HG03064 (cell line): ENCODE data around the gene CARS1.
"Not testable (repeated sequence)": the region's sequence is repeated elsewhere in the genome, so short reads cannot be mapped to it uniquely, and the experiment has no call there.

Source experiments
- ATAC-seq: cut with Tn5 transposase; IDR thresholded peaks from one replicate; pipeline ENCODE4 v1.9.1; 2021; ENCODE audit warnings: low read depth; ENCODE audit not compliant: unreplicated experiment

The CARS1 gene

DNA sequence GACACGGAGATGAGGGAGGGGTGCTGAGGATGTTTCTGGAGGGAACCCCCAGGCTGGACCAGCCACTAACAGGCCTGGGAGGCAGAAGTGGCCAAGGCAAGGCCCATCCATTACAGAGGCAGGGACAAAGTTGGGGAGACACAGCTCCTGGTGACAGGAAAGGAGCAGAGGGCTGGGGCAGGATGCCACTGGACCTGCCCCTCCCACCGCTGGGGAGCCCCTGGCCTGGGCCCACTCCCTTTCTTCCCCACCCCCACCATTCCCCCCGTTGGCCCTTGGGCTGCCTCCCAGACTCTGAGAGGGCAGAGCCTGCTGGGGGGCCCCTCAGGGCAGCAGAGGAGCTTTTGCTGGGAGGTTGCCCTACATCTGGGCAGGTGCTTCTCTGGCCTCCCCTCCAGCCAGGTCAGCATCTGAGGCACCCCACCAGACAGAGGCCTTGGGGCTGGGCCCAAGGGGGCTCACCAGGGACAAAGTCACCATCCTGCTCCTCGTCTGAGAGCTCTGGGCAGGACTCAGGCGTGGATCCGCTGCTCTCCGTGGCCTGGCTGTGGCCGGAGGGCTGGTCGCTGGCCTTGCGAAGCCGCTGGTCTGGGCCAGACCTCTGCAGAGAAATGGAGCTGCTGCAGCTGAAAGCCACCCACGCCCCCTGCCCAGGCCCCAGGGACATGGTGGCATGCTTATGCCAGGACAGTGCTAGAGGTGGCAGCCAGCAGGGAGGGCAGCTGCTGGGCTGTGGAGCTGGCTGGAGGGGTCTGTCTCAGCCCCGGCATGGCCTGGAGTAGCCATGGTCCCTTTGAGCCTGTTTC, 33.1 kb upstream of the CARS1 start:
- ATAC-seq, result no peak

DNA sequence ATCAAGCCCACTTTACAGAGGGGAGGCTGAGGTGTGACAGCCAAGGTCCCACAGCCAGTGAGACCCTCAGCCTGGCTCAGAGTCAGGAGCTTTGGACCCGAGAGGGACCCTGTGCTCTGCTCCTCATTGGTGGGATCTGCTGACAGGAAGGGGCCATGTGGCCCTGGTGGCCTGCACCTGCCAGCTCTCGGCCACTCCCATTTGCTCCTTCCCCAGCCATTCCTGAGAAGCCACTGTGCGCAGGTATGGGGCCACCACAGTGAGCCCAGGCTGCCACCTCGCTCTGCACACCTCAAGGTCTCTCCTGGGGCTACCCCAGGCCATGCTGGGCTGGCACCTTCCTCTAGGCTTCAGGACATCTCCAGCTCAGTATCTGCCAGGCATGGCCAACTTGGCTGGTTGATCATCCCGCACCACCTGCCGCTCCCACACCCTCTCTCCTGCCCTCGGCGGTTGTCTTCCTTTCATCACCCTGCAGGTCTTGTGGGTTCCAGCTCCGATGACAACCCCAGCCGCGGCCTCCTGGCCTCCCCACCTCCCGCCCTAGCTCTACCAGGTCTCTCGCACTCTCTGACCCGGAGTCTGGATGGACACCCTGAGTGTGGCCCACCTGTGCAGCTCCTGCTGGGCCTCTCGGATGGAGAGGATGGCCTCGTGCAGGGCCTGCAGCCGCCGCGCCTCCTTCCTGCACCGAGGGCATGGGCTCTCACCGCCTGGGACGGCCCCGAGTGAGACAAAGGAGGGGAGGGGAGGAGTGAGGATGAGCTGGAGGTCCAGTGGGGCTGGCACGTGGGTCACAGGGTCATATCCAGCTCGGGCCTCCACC, 32.2 kb upstream of the CARS1 start:
- no peak for ATAC-seq

DNA sequence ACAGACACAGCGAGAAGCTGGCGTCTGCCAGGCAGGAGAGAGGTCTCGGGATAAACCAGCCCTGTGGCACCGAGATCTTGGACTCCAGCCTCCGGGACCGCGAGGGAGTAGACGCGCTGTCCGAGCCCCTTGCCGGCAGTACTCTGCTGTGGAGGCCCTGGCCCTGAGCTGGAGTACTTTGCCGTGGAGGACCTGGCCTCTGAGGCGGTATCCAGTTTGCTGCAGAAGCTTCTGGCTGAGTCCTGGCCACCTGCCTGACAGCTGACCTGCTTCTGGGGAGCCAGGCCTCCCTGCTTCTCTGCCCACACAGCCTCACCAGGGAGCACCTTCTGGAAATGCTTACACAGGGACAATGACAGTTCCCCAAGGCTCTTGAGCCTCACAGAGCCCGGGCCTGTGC, 31.6 kb upstream of the CARS1 start:
- no peak for ATAC-seq

DNA sequence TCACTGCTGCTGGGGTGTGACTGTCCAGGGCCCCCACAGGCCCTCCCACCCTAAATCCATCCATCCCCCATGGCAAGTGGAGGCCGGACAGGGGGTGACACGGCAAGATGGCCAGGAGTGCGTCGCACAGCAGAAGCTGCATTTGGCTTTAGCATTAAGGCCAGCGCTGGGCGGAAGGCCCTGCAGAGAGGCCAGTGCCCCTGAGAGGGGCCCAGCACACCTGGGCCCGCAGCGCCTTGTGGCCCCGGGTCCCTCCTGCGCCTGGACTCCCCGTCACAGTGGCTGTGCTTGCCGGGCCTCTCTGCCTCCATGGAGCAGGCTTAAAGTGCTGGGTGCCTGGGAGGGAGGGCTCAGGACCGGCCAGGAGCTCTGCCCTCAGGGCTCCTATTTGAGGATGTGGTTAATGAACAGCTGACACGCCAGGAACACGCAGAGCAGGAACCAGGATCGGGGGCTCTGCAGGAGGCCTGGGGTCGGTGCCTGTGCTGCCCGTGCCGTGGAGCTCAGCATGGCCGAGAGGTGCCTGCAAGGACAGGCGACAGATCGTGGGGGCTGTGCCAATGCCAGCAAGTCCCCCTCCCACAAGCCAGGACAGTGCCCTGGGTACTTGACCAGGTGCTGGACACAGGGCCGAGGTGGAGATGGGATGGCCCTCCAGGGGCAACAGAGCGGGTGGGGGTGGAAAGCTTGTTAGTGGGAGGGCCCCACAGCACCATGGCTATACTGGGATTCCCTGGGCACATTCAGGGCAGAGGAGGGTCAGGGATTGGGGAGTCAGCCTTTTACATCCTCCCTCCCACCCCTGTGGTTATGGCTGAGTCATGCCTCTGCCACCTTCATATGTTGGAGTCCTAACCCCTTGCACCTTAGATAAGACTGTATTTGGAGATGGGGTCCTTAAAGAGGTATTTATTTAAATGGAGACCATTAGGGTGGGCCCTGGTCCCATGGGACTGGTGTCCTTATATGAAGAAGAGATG, 30.9 kb upstream of the CARS1 start:
- no peak for ATAC-seq

DNA sequence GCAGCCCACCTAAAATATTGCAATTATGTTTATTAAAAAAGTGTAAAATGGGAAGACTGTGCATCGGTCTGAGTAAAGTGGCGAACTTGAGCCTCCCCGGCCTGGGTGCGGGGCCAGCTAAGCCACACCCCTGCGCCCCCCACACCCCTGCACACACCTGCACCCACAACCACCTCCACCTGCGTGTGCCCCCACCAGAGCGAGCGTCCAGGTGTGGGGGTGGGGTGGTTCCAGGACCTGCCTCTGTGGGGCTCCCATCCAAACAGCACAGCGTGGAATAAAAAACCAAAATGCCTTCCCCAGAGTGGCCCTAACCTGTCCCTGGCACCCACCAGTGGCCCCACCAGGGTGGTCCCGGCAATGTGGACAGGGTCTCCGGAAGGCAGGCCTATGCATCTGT, 30.1 kb upstream of the CARS1 start:
- no peak for ATAC-seq

DNA sequence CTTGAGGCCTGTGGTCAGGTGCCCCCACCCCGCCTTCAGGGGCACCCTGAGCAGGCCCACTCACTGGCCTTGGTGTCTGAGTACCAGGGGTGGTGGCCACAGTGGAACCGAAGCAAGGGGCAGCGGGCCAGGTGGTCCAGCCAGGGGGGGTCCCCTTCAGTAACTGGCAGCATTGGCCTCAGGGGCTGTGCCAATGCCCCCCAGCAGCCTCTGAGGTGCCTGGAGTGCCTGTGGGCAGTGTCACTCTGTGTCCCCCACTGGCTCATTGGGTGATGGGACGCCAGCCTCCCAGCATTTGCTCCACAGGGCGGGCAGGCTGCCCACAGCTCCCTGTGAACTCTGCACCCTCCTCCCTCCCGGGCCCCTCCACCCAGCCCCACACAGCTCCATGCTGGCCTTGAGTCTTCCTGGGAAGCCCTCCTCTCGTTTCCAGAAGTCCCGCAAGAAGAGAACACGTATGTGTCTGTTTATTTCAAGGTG, 29.5 kb upstream of the CARS1 start:
- no peak for ATAC-seq

DNA sequence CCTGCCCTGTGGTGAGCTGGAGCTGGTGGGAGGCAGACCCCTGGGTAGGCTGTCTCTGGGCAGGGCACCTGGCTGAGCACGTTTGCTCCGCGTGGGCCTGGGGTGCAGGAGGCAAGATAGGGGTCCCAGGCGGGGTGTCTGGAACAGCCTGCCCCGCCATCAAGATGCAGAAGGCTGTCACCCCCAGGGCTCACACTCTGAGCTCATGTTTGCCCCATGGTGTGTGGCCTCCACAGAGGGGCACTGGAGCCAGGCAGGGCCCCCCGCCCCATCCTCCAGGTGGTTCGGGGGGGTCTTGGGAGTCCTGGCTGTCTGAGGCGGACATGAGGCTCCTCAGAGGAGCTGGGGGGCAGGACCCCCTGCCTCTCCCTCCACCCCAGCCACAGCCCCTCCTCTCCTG, 28.9 kb upstream of the CARS1 start:
- ATAC-seq, result no peak

DNA sequence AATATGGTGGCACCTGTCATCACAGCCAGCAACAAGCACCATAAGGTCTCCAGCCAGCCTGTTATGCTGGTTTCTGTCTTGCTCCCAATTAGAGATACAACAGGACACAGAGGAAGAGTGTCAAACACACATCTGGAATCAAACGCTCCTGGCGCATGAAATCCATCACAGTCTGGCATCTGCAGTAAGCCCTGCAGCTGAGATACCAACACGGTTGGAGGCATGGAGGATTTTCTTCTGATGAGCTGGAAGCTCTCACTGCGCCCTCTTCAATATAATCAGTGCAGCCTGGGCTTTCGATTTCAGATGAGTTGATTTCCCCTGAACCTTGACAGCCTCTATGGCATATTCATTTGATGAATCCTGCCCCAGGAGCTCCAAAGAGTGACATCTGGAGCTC, 27.8 kb upstream of the CARS1 start:
- no peak for ATAC-seq

DNA sequence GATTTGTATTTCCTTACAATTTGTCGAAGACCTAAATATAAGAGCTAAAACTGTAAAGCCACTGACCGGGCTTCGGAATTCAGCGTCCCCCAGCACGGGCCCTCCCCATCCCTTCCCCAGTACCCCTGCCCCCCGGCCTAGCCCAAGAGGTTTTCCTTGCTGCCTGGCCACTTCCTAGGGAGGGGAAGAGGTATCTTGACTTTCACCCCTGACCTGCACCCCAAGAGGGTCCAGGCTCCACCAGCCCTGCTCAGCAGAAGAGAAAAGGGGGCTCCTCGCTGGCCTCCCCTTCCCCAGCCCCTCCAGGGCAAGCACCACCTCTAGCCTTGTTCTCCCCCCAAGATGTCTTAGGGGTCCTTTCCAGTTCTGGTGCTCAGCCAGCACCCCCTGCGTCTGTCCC, 26.1 kb upstream of the CARS1 start:
- no peak for ATAC-seq

DNA sequence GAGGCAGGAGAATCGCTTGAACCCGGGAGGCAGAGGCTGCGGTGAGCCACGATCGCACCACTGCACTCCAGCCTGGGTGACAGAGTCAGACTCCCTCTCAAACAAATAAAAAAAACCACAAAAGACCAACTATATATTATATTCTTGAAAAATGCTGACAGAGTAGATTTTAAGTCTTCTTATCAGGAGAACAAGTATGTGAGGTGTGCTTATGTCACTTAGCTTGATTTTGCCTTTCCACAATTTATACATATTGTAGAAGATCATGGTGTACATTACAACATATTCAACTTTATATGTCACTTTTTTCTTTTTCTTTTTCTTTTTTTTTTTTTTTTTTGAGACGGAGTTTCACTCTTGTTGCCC, 24.1 kb upstream of the CARS1 start:
- ATAC-seq, result no peak

DNA sequence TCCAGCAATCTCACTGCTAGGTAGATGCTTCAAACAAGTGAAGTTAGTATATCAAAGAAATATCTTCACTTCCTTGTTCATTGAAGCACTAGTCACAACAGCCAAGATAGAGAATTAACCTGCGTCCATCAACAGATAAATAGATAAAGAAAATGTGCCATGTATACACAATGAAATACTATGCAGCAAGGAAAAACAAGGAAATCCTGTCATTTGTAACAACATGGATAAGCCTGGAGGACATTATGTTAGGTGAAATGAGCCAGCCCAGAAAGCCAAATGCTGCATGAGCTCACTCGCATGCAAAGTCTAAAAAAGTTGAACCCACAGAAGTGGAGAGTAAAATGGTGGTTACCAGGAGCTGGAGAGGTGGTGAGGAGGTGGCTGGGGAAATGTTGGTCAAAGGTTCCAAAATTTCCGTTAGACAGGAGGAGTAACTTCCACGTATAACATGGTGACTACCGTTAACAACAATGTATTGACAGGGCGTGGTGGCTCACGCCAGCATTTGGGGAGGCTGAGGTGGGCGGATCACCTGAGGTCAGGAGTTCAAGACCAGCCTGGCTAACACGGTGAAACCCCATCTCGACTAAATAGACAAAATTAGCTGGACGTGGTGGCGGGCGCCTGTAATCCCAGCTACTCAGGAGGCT, 23.6 kb upstream of the CARS1 start:
- ATAC-seq, result no peak

DNA sequence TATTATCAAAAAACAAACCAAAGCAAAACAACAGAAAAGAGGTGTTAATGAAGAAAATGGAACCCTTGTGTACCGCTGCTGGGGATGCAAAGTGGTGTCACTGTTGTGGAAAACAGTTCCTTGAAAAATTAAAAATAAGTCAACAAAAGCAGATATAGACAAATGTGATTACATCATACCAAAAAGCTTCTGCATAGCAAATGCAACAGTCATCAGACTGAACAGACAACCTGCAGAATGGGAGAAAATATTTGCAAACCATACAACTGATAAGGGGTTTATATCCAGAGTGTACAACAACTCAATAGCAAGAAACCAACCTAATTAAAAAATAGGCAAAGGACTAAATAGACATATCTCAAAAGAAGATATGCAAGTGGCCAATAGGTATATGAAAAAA, 22.9 kb upstream of the CARS1 start:
- ATAC-seq, result no peak

DNA sequence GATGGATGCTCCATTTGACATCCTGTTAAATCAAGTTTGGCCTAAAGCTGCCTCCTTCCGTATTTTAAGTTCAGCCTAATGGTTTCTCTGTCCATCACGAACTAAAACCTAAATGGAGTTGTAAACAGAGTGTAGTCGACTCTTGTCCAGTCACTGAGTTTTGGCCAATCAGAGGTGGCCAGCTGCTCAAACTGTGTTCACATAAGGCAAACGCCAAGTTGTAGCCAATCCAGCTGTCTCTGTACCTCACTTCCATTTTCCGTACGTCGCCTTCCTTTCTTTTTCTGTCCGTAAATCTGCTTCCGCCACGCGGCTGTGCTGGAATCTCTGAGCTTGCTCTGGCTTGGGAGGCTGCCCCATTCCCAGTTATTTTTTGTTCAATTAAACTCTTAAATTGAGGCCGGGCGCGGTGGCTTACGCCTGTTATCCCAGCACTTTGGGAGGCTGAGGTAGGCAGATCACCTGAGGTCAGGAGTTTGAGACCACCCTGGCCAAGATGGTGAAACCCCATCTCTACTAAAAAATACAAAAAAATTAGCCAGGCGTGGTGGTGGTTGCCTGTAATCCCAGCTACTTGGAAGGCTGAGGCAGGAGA, 20.7 kb upstream of the CARS1 start:
- no peak for ATAC-seq

DNA sequence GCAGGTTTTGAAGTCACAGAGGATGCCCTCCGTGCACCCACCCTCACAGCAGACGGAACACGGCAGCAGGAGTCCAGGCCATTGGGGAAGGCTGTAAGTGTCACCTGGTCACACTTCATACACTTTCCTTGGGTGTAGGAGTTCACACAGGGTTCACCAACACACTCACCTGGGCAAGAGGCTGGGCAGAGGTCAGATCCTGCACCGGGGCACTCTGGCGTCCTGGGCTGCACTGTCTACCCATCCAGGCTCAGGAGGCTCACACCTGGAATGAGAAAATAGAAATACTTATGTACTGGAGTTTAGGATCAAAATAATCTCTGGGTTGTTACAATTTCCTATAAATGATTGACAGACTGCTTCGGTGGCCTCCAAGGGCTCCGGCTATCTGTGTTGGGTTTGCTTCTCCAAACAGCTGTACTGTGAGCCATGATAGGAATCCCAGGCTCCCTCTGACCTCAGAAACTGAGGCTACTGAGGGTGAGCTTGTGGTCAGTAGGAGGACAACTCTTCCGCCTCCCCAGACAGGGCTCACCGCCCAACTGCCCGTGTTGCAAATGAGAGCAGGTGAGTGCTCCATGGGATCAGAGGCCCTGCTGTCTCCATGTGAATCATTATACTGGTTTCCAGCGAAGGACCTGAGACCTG, 20.1 kb upstream of the CARS1 start:
- no peak for ATAC-seq

DNA sequence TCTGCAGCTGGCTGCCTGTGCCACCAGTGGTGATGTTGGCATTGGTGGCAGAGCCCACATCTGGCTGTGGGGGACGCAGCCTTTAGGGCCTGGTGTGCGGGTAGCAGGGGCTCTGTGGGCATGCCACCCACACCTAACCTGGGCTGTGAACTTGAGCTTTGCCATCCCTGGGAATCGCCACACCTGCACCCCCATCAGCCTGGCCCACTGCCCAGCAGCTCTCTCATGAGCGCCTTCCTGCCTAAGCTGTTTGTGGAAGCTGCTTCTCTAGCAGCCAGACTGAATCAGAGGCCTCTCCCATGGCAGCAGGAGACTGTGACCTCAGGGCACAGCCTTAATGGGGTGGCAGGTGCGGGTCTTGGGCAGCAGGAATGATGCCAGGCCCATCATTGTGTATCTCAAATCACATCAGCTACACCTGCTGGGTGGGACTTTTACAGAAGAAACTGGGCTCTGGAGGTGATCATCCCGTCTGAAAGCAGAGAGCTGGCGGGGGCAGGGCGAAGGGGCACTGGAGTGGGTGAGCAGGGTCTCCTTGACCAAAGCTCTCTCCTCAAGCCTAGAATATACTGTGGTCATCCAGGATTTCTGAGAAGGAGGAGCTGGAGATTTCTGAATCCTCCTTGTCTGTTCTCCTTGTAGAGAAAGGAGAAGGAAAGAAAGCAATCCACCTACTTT, 17.8 kb upstream of the CARS1 start:
- no peak for ATAC-seq

DNA sequence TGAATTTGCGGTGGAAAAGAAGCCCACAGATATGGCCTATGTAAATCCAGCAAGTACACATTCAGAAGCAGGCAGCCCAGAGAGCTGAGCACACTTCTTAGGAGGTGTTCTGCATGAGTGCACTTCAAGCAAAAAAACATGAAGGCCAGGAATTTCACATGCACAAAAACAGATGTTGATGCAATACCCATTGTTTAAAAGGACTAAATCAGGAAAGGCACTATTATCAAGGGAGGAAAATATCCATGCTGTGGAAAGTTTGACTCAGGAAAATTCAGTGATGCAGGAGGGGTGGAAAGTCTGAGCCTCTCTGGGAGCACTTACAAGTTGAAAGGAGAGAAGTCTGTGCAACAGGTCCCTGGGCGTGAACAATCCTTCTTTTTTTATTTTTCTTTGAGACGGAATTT, 15.8 kb upstream of the CARS1 start:
- ATAC-seq, result no peak

DNA sequence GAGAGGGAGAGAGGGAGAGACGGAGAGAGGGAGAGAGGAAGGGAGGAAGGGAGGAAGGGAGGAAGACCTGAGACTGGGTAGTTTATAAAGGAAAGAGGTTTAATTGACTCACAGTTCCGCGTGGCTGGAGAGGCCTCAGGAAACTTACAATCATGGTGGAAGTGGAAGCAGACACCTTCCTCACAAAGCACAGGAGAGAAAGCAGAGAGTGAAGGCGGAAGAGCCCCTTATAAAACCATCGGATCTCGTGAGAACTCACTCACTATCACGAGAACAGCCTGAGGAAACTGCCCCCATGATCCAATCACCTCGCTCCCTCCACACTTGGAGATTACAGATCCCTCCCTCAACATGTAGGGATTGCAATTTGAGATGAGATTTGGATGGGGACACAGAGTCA, 12.2 kb upstream of the CARS1 start:
- ATAC-seq, result no peak

DNA sequence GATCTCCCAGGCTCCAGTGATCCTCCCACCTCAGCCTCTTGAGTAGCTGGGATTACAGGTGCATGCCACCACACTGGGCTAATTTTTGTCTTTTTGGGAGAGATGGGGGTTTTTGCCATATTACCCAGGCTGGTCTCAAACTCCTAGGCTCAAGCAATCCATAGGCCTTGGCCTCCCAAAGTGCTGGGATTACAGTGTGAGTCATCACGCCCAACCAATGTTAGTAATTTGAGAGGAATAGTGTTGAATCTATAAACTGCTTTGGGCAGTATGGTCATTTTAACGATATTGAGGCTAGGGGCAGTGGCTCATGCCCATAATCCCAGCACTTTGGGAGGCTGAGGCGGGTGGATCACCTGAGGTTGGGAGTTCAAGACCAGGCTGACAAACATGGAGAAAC, 9.1 kb upstream of the CARS1 start:
- not testable (repeated sequence) for ATAC-seq

DNA sequence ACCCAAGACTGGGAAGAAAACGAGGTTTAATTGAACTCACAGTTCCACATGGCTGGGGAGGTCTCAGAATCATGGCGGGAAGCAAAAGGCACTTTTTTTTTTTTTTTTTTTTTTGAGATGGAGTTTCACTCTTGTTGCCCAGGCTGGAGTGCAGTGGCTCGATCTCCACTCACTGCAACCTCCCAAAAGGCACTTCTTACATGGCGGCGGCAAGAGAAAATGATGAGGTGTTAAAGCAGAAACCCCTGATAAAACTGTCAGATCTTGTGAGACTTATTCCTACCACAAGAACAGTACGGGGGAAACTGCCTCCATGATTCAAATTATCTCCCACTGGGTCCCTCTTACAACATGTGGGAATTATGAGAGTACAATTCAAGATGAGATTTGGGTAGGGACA, 7.5 kb upstream of the CARS1 start:
- ATAC-seq, result not testable (repeated sequence)
